ENCODE results near the gene RNASEH2C.
"Not testable (repeated sequence)": the region's sequence is repeated elsewhere in the genome, so short reads cannot be mapped to it uniquely, and the experiment has no call there.

Gene RNASEH2C

DNA sequence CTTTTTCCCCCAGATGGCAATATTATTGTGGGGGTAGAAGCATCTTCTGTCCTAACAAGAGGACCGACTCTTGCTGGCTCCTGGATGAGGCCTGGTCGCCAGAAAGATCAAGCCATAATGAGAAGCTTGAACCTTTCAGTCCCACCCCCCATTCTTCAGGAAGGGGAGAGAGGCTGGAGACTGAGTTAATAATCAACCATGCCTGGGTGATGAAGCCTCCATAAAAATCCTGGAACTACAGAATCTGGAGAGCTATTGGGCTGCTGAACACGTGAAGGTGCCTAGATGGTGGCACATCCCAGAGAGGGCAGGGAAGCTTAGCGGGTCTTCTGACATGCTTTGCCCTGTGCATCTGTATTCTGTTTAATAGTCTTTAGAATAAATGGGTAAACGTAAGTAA, 43.8 kb upstream of the RNASEH2C start:
- Histone ChIP-seq H3K79me2 (ENCODE audit: control insufficient read depth, insufficient read depth, low read length, poor library complexity) (no peaks in the 10 kb centered on the region), H2BK12ac (ENCODE audit: low read length) (no peak overlapping the region), H3K79me1 (ENCODE audit: low read length) (no peaks in the 10 kb centered on the region), H3K27ac (ENCODE audit: low read depth, low read length) (no peak overlapping the region), H3K4me3 (ENCODE audit: low read depth, low read length) (no peak overlapping the region), H3K27me3 (ENCODE audit: insufficient read depth, low read length) (no peaks in the 10 kb centered on the region), H2AK5ac (ENCODE audit: low read length) (no peak overlapping the region), H3K4ac (ENCODE audit: low read depth, low read length) (no peak overlapping the region), H3K9ac (ENCODE audit: low read length) (no peak overlapping the region), H4K91ac (ENCODE audit: low read depth, low read length) (no peak overlapping the region), H3K36me3 (ENCODE audit: control insufficient read depth in 1 of 2, insufficient read depth in 2 of 2, low read length in 2 of 2) (no peaks in the 10 kb centered on the region), H3K14ac (ENCODE audit: low read length) (no peak overlapping the region), H2AFZ (ENCODE audit: insufficient read depth, low read length, poor library complexity) (no peak overlapping the region), H2BK120ac (ENCODE audit: insufficient read depth, low read length, poor library complexity) (no peak overlapping the region), H4K12ac (ENCODE audit: low read depth, low read length) (no peak overlapping the region), H3K4me1 (ENCODE audit: control insufficient read depth in 1 of 2, insufficient read depth in 2 of 2, low read length in 2 of 2) (no peaks in the 10 kb centered on the region), H2BK5ac (ENCODE audit: low read depth, low read length, poor library complexity) (no peak overlapping the region), H3K9me3 (ENCODE audit: insufficient read depth, low read depth, low read length) (no peaks in the 10 kb centered on the region), H3K23ac (ENCODE audit: low read length) (no peak overlapping the region), H4K8ac (ENCODE audit: low read depth, low read length) (no peak overlapping the region), H3K4me2 (ENCODE audit: low read length) (no peak overlapping the region), H3K18ac (ENCODE audit: low read length) (no peak overlapping the region)
- DNase-seq = no peak
- no CpG with 5 or more reads among the region's 5 CpGs for WGBS (ENCODE audit: extremely low coverage, insufficient coverage, insufficient read length)

DNA sequence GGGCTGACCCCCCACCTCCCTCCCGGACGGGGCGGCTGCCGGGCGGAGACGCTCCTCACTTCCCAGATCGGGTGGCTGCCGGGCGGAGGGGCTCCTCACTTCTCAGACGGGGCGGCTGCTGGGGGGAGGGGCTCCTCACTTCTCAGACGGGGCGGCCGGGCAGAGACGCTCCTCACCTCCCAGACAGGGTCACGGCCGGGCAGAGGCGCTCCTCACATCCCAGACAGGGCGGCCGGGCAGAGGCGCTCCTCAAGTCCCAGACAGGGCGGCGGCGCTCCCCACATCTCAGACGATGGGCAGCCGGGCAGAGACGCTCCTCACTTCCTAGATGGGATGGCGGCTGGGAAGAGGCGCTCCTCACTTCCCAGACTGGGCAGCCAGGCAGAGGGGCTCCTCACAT, 42.2 kb upstream of the RNASEH2C start:
- not testable (repeated sequence) for H2BK12ac ChIP-seq (ENCODE audit: low read length); H3K9me3 ChIP-seq (ENCODE audit: insufficient read depth, low read depth, low read length); H3K79me1 ChIP-seq (ENCODE audit: low read length); H4K91ac ChIP-seq (ENCODE audit: low read depth, low read length); H3K23ac ChIP-seq (ENCODE audit: low read length); H4K12ac ChIP-seq (ENCODE audit: low read depth, low read length); H2AK5ac ChIP-seq (ENCODE audit: low read length); H3K9ac ChIP-seq (ENCODE audit: low read length); H3K4me2 ChIP-seq (ENCODE audit: low read length); H2AFZ ChIP-seq (ENCODE audit: insufficient read depth, low read length, poor library complexity); H3K27ac ChIP-seq (ENCODE audit: low read depth, low read length); H3K4me3 ChIP-seq (ENCODE audit: low read depth, low read length); H3K4ac ChIP-seq (ENCODE audit: low read depth, low read length); H3K4me1 ChIP-seq (ENCODE audit: control insufficient read depth in 1 of 2, insufficient read depth in 2 of 2, low read length in 2 of 2); H4K8ac ChIP-seq (ENCODE audit: low read depth, low read length); H3K14ac ChIP-seq (ENCODE audit: low read length); H2BK5ac ChIP-seq (ENCODE audit: low read depth, low read length, poor library complexity); H2BK120ac ChIP-seq (ENCODE audit: insufficient read depth, low read length, poor library complexity); H3K27me3 ChIP-seq (ENCODE audit: insufficient read depth, low read length); H3K36me3 ChIP-seq (ENCODE audit: control insufficient read depth in 1 of 2, insufficient read depth in 2 of 2, low read length in 2 of 2); DNase-seq; H3K18ac ChIP-seq (ENCODE audit: low read length); H3K79me2 ChIP-seq (ENCODE audit: control insufficient read depth, insufficient read depth, low read length, poor library complexity)
- WGBS (ENCODE audit: extremely low coverage, insufficient coverage, insufficient read length) = no CpG with 5 or more reads among the region's 29 CpGs

DNA sequence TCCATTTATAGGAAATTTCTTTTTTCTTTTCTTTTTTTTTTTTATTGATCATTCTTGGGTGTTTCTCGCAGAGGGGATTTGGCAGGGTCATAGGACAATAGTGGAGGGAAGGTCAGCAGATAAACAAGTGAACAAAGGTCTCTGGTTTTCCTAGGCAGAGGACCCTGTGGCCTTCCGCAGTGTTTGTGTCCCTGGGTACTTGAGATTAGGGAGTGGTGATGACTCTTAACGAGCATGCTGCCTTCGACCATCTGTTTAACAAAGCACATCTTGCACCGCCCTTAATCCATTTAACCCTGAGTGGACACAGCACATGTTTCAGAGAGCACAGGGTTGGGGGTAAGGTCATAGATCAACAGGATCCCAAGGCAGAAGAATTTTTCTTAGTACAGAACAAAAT, 41.6 kb upstream of the RNASEH2C start:
- H3K27ac ChIP-seq (ENCODE audit: low read depth, low read length); H3K14ac ChIP-seq (ENCODE audit: low read length); H2AFZ ChIP-seq (ENCODE audit: insufficient read depth, low read length, poor library complexity); H2BK5ac ChIP-seq (ENCODE audit: low read depth, low read length, poor library complexity); H3K36me3 ChIP-seq (ENCODE audit: control insufficient read depth in 1 of 2, insufficient read depth in 2 of 2, low read length in 2 of 2); H3K18ac ChIP-seq (ENCODE audit: low read length); H3K9me3 ChIP-seq (ENCODE audit: insufficient read depth, low read depth, low read length); H3K79me1 ChIP-seq (ENCODE audit: low read length); H4K91ac ChIP-seq (ENCODE audit: low read depth, low read length); H3K27me3 ChIP-seq (ENCODE audit: insufficient read depth, low read length); H4K12ac ChIP-seq (ENCODE audit: low read depth, low read length); H3K4me1 ChIP-seq (ENCODE audit: control insufficient read depth in 1 of 2, insufficient read depth in 2 of 2, low read length in 2 of 2); H3K4ac ChIP-seq (ENCODE audit: low read depth, low read length); DNase-seq; H3K4me2 ChIP-seq (ENCODE audit: low read length); H2AK5ac ChIP-seq (ENCODE audit: low read length); H3K9ac ChIP-seq (ENCODE audit: low read length); H2BK12ac ChIP-seq (ENCODE audit: low read length); H4K8ac ChIP-seq (ENCODE audit: low read depth, low read length); H3K23ac ChIP-seq (ENCODE audit: low read length); H3K4me3 ChIP-seq (ENCODE audit: low read depth, low read length); H3K79me2 ChIP-seq (ENCODE audit: control insufficient read depth, insufficient read depth, low read length, poor library complexity); H2BK120ac ChIP-seq (ENCODE audit: insufficient read depth, low read length, poor library complexity): not testable (repeated sequence)
- no CpG with 5 or more reads among the region's 5 CpGs for WGBS (ENCODE audit: extremely low coverage, insufficient coverage, insufficient read length)

- WGBS (ENCODE audit: extremely low coverage, insufficient coverage, insufficient read length) = no CpG with 5 or more reads among the region's 17 CpGs
- no peaks in the 10 kb centered on the region for H3K79me2 ChIP-seq (ENCODE audit: control insufficient read depth, insufficient read depth, low read length, poor library complexity)
- no peak overlapping the region for H2BK5ac ChIP-seq (ENCODE audit: low read depth, low read length, poor library complexity)
- H4K8ac ChIP-seq (ENCODE audit: low read depth, low read length) = no peak overlapping the region
- H3K9ac ChIP-seq (ENCODE audit: low read length) = no peak overlapping the region
- DNase-seq = peak; percentile 38 to 49
- H3K27me3 ChIP-seq (ENCODE audit: insufficient read depth, low read length) = no peaks in the 10 kb centered on the region
- H4K91ac ChIP-seq (ENCODE audit: low read depth, low read length) = no peak overlapping the region
- H3K79me1 ChIP-seq (ENCODE audit: low read length) = no peaks in the 10 kb centered on the region
- no peak overlapping the region for H3K18ac ChIP-seq (ENCODE audit: low read length)
- H3K14ac ChIP-seq (ENCODE audit: low read length) = no peak overlapping the region
- no peak overlapping the region for H2BK120ac ChIP-seq (ENCODE audit: insufficient read depth, low read length, poor library complexity)
- no peak overlapping the region for H3K4ac ChIP-seq (ENCODE audit: low read depth, low read length)
- H2BK12ac ChIP-seq (ENCODE audit: low read length) = no peak overlapping the region
- no peak overlapping the region for H4K12ac ChIP-seq (ENCODE audit: low read depth, low read length)
- H2AFZ ChIP-seq (ENCODE audit: insufficient read depth, low read length, poor library complexity) = no peak overlapping the region
- H3K4me1 ChIP-seq (ENCODE audit: control insufficient read depth in 1 of 2, insufficient read depth in 2 of 2, low read length in 2 of 2) = no peaks in the 10 kb centered on the region
- peaks cover 5% of the 10 kb centered on the region for H3K9me3 ChIP-seq (ENCODE audit: insufficient read depth, low read depth, low read length)
- H3K27ac ChIP-seq (ENCODE audit: low read depth, low read length) = no peak overlapping the region
- no peaks in the 10 kb centered on the region for H3K36me3 ChIP-seq (ENCODE audit: control insufficient read depth in 1 of 2, insufficient read depth in 2 of 2, low read length in 2 of 2)
- no peak overlapping the region for H3K23ac ChIP-seq (ENCODE audit: low read length)
- no peak overlapping the region for H2AK5ac ChIP-seq (ENCODE audit: low read length)
- H3K4me3 ChIP-seq (ENCODE audit: low read depth, low read length) = peak overlapping the region; percentile 50
- H3K4me2 ChIP-seq (ENCODE audit: low read length) = no peak overlapping the region
These were observed 24.5 kb upstream of the RNASEH2C start for GRCh38 chr11:65745049-65745448.

Data from trophoblast cell (in vitro differentiated cells and primary cell).